Measurements from ENCODE around the gene NIPAL3. TPM values are rescaled to one million over a fixed set of nuclear protein-coding genes. Genes with fewer than 3 reads are reported as not detected.

NIPAL3 gene
- 10 to 100 TPM; 22.3 to 45.7 (median 35.6) TPM for total RNA-seq

DNA sequence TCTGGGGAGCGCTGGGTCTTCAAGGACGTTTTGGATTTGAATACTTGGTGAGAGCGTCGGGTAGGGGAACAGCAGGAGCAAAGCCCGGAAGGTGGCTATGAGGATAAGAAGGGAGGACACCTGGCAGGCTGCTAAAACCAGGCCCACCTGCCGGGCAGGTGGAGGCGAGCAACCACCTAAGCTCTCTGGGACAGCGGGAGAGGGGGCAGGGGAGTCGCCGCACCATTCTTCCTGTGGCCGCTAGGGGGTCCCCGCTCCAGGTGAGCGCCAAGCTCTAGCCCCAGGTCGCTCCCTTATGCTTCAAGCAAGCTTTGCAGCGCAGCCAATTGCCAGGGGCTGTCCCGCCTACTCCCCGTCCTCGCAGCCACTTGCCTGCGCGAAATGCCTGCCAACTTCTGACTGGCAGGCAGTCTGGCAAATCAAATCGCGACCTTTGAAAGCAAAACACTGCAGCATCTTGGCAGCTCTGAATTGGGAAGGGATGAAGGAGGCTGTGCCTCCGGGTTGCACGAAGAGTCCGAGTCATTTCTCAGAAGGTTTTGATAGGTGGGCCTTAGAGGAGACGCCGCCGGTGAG is at the start of gene NIPAL3:
TSS of gene NIPAL3 (plus strand) at position 469 of the 576 bp plus-strand sequence. CDS start 3,746 bp downstream, outside the sequence.
- peak; percentile 96 for ATAC-seq

DNA sequence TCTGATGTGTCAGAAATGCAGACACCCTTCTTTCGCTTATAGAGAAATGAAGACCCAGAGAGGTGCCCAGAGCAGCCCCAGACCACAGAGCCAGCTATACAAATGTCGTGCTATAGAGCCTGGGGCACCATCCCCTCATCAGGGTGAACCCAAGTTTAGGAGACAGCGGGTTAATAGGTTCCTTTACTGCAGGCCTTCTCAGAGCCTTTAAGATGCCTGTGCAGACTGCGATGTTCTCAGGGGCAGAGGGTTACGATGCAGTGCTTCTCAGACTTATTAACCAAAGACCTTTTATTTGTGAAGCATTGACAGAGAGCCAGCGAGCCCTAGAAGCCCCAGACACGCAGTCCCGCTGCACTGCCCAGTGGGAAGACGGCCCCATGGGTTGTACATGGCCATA is 48.9 kb upstream of the NIPAL3 start:
- no peak for ATAC-seq
- no peaks in the 10 kb centered on the region for H3K9me3 ChIP-seq
- no peaks in the 10 kb centered on the region for H3K27me3 ChIP-seq
- H3K4me3 ChIP-seq = no peak overlapping the region
- no peak for TF ChIP-seq POLR2A (IDR thresholded peaks at IDR 0.05)
- TF ChIP-seq EP300 (IDR thresholded peaks at IDR 0.05) = no peak
- TF ChIP-seq, protein P1, sequence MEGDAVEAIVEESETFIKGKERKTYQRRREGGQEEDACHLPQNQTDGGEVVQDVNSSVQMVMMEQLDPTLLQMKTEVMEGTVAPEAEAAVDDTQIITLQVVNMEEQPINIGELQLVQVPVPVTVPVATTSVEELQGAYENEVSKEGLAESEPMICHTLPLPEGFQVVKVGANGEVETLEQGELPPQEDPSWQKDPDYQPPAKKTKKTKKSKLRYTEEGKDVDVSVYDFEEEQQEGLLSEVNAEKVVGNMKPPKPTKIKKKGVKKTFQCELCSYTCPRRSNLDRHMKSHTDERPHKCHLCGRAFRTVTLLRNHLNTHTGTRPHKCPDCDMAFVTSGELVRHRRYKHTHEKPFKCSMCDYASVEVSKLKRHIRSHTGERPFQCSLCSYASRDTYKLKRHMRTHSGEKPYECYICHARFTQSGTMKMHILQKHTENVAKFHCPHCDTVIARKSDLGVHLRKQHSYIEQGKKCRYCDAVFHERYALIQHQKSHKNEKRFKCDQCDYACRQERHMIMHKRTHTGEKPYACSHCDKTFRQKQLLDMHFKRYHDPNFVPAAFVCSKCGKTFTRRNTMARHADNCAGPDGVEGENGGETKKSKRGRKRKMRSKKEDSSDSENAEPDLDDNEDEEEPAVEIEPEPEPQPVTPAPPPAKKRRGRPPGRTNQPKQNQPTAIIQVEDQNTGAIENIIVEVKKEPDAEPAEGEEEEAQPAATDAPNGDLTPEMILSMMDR (IDR thresholded peaks at IDR 0.05) = no peak
- TF ChIP-seq POLR2AphosphoS5 (IDR thresholded peaks at IDR 0.05) = no peak
- H3K27ac ChIP-seq = no peak overlapping the region
- peaks cover 0 to 32% of the 10 kb centered on the region in 2 donors for H3K36me3 ChIP-seq
- peaks cover 0 to 10% (median 0%) of the 10 kb centered on the region in 3 donors for H3K4me1 ChIP-seq
- WGBS, 2 donors (ENCODE audit: low coverage in 1 of 2) = 96 to 100% methylated on average over 2 to 4 of the region's 9 CpGs

More for the DNA sequence above, at the start of gene NIPAL3:
- H3K4me1 ChIP-seq = peaks cover 0 to 34% (median 10%) of the 10 kb centered on the region in 3 donors
- TF ChIP-seq EP300 (IDR thresholded peaks at IDR 0.05) (no peak), POLR2A (IDR thresholded peaks at IDR 0.05) (no peak), POLR2AphosphoS5 (IDR thresholded peaks at IDR 0.05) (peak; percentile 62)
- TF ChIP-seq, protein P1 (IDR thresholded peaks at IDR 0.05) = peak; percentile 35 to 88 (median 80)
- peak within 1 kb of the TSS; percentile 48 to 69 for H3K4me3 ChIP-seq
- no peaks in the 10 kb centered on the region for H3K9me3 ChIP-seq
- WGBS, 2 donors (ENCODE audit: low coverage in 1 of 2) = 0 to 10% methylated on average over 6 to 16 of the region's 28 CpGs
- H3K27me3 ChIP-seq = no peaks in the 10 kb centered on the region
- H3K36me3 ChIP-seq = peaks cover 0 to 13% of the 10 kb centered on the region in 2 donors
- H3K27ac ChIP-seq = peak within 1 kb of the TSS in 3 of 4 donors; percentile 14 to 72 (median 58)

DNA sequence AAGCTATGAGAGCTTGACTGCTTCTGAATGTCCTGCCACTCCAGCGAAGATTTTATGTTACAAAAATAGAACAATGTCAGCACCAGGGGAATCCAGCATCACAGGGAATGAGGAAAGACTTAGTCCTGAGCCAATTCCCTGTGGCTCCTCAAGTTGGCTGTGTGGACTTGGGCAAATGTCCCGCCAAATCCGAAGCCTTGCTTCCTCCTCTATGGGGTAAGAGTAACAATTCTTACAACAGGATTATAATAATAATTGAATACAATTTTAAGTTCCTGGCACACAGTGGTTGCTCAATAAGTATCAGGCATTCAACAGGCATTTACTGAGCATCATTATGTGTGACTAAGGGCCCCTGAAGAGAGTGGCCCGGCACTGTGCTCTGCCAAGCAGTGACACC is 46.4 kb upstream of the NIPAL3 start:
- WGBS, 2 donors (ENCODE audit: low coverage in 1 of 2) = 72 to 83% methylated on average over 2 to 4 of the region's 4 CpGs

DNA sequence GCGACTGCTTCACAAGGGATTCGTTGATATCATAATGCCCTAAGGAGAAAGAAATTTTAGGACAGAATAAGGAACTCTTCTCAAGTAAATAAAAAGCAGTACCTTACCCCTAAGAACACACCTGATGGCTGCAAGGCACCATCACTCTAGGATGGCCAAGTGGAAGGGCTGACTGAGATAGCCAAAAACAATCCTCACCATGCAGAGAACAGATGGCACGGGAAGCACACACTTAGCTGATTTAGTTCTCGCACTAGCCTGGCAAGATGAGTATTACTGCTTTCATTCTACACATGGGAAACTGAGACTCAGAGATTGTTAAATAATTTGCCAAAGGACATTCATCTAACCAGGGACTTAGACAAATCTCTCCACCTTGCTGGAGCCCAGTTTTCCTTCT is 45.8 kb upstream of the NIPAL3 start:
- Histone ChIP-seq H3K36me3 (peaks cover 0 to 53% of the 10 kb centered on the region in 2 donors), H3K4me3 (no peak overlapping the region), H3K27ac (no peak overlapping the region), H3K4me1 (peaks cover 0 to 3% (median 0%) of the 10 kb centered on the region in 3 donors), H3K9me3 (no peaks in the 10 kb centered on the region), H3K27me3 (no peaks in the 10 kb centered on the region)
- TF ChIP-seq EP300 (IDR thresholded peaks at IDR 0.05) (no peak), POLR2A (IDR thresholded peaks at IDR 0.05) (no peak), POLR2AphosphoS5 (IDR thresholded peaks at IDR 0.05) (no peak)
- TF ChIP-seq, protein P1 (IDR thresholded peaks at IDR 0.05) = no peak
- 91 to 93% methylated on average over 2 to 3 of the region's 4 CpGs for WGBS, 2 donors (ENCODE audit: low coverage in 1 of 2)
- no peak for ATAC-seq

More for the DNA sequence above, 46.4 kb upstream of the NIPAL3 start:
- ATAC-seq = peak; percentile 75
- Histone ChIP-seq H3K36me3 (peaks cover 0 to 53% of the 10 kb centered on the region in 2 donors), H3K27ac (no peak overlapping the region), H3K9me3 (no peaks in the 10 kb centered on the region), H3K4me3 (no peak overlapping the region), H3K27me3 (no peaks in the 10 kb centered on the region), H3K4me1 (peaks cover 0 to 9% (median 0%) of the 10 kb centered on the region in 3 donors)
- TF ChIP-seq EP300 (IDR thresholded peaks at IDR 0.05) = no peak
- TF ChIP-seq, protein P1 (IDR thresholded peaks at IDR 0.05) = no peak

DNA sequence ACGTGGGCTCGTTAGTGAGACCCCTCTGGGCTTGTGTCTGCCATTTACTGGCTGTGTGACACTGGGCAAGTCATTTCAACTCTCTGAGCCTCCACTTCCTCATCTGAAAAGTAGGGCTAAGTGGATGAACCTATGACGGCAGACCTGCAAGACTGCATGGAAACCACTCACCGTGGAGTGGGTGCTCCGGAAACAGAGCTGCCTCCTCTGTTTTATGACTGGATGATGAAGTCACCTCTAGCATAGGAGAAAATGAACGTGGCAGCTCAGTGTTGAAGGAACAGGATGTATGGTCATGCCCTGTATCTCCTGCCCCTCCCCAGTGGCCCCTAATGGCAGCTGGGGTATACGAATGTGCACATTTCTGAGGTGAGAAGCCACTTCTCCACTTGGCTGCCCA is 42.6 kb upstream of the NIPAL3 start:
- 56% methylated on average over 2 of the region's 7 CpGs; no CpG with 5 or more reads in 1 of the 2 donors for WGBS, 2 donors (ENCODE audit: low coverage in 1 of 2)
- H3K36me3 ChIP-seq = peaks cover 0 to 64% of the 10 kb centered on the region in 2 donors
- TF ChIP-seq EP300 (IDR thresholded peaks at IDR 0.05) (no peak), POLR2A (IDR thresholded peaks at IDR 0.05) (no peak), POLR2AphosphoS5 (IDR thresholded peaks at IDR 0.05) (no peak)
- TF ChIP-seq, protein P1 (IDR thresholded peaks at IDR 0.05) = no peak
- H3K27me3 ChIP-seq = no peaks in the 10 kb centered on the region
- ATAC-seq = no peak
- H3K9me3 ChIP-seq = no peaks in the 10 kb centered on the region
- no peak overlapping the region for H3K27ac ChIP-seq
- H3K4me3 ChIP-seq = no peak overlapping the region
- no peaks in the 10 kb centered on the region for H3K4me1 ChIP-seq

Measured in gastroesophageal sphincter (tissue), 4 donors.